ENCODE results near the gene AGPS.

DNA sequence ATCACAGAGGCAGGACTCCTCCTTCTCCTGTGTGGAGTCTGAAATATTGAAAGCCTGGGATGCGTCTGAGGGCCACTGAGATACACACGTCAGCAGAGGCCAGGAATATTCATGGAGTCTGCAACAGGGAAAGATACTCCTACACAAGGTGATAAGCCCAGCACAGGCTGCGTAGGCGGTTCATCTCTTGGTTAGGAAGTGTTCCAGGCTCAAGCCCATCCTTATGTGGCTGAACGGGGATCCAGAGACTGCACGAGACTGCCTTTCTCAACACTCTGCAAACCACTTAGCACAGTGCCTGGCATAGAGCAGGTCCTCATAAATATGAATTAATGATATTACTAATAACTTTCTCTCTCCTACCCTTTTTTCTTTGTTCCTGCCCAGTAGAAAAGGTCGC, 29.2 kb upstream of the AGPS start:
- no peak for TF ChIP-seq STAT1 (conservative IDR thresholded peaks at IDR 0.05)
- TF ChIP-seq, protein P1, sequence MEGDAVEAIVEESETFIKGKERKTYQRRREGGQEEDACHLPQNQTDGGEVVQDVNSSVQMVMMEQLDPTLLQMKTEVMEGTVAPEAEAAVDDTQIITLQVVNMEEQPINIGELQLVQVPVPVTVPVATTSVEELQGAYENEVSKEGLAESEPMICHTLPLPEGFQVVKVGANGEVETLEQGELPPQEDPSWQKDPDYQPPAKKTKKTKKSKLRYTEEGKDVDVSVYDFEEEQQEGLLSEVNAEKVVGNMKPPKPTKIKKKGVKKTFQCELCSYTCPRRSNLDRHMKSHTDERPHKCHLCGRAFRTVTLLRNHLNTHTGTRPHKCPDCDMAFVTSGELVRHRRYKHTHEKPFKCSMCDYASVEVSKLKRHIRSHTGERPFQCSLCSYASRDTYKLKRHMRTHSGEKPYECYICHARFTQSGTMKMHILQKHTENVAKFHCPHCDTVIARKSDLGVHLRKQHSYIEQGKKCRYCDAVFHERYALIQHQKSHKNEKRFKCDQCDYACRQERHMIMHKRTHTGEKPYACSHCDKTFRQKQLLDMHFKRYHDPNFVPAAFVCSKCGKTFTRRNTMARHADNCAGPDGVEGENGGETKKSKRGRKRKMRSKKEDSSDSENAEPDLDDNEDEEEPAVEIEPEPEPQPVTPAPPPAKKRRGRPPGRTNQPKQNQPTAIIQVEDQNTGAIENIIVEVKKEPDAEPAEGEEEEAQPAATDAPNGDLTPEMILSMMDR (IDR thresholded peaks at IDR 0.05 in 2 of 3, conservative IDR thresholded peaks at IDR 0.05 in 1 of 3; ENCODE audit: control insufficient read depth in 2 of 3, extremely low read depth in 1 of 3, insufficient read depth in 1 of 3, low read depth in 3 of 3, low read length in 3 of 3), result no peak
- TF ChIP-seq STAT3 (IDR thresholded peaks at IDR 0.05; ENCODE audit: low read depth, low read length), result no peak
- TF ChIP-seq POLR2A (IDR thresholded peaks at IDR 0.05; ENCODE audit: low read depth, low read length), result no peak
- TF ChIP-seq SMARCA5 (IDR thresholded peaks at IDR 0.05), result no peak
- TF ChIP-seq, protein P2, sequence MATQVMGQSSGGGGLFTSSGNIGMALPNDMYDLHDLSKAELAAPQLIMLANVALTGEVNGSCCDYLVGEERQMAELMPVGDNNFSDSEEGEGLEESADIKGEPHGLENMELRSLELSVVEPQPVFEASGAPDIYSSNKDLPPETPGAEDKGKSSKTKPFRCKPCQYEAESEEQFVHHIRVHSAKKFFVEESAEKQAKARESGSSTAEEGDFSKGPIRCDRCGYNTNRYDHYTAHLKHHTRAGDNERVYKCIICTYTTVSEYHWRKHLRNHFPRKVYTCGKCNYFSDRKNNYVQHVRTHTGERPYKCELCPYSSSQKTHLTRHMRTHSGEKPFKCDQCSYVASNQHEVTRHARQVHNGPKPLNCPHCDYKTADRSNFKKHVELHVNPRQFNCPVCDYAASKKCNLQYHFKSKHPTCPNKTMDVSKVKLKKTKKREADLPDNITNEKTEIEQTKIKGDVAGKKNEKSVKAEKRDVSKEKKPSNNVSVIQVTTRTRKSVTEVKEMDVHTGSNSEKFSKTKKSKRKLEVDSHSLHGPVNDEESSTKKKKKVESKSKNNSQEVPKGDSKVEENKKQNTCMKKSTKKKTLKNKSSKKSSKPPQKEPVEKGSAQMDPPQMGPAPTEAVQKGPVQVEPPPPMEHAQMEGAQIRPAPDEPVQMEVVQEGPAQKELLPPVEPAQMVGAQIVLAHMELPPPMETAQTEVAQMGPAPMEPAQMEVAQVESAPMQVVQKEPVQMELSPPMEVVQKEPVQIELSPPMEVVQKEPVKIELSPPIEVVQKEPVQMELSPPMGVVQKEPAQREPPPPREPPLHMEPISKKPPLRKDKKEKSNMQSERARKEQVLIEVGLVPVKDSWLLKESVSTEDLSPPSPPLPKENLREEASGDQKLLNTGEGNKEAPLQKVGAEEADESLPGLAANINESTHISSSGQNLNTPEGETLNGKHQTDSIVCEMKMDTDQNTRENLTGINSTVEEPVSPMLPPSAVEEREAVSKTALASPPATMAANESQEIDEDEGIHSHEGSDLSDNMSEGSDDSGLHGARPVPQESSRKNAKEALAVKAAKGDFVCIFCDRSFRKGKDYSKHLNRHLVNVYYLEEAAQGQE (IDR thresholded peaks at IDR 0.05; ENCODE audit: low read depth, low read length), result no peak
- no peak for TF ChIP-seq SMC3 (IDR thresholded peaks at IDR 0.05; ENCODE audit: borderline replicate concordance, low read length)
- no peak for TF ChIP-seq ZNF217 (IDR thresholded peaks at IDR 0.05)
- no peak for TF ChIP-seq JUND (IDR thresholded peaks at IDR 0.05; ENCODE audit: low read depth, low read length)
- no peak for TF ChIP-seq RAD21 (IDR thresholded peaks at IDR 0.05; ENCODE audit: insufficient read depth, low read depth, low read length)
- TF ChIP-seq NRF1 (conservative IDR thresholded peaks at IDR 0.05; ENCODE audit: low read depth, low read length), result no peak
- TF ChIP-seq, protein P3, sequence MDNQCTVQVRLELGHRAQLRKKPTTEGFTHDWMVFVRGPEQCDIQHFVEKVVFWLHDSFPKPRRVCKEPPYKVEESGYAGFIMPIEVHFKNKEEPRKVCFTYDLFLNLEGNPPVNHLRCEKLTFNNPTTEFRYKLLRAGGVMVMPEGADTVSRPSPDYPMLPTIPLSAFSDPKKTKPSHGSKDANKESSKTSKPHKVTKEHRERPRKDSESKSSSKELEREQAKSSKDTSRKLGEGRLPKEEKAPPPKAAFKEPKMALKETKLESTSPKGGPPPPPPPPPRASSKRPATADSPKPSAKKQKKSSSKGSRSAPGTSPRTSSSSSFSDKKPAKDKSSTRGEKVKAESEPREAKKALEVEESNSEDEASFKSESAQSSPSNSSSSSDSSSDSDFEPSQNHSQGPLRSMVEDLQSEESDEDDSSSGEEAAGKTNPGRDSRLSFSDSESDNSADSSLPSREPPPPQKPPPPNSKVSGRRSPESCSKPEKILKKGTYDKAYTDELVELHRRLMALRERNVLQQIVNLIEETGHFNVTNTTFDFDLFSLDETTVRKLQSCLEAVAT (IDR thresholded peaks at IDR 0.05), result no peak
